Suppressor macrophage treated with lipopolysaccharide for 4 hours (primary cell): ENCODE measurements around the gene AATK.
A peak's percentile ranks its signal among the peaks of the same experiment; 100 is the strongest.

Experiments
- DNase-seq: peaks from one replicate; pipeline ENCODE4 v3.0.0-alpha.2; 2020

Gene AATK

GRCh38 chr17:81166033-81166492 is at the start of gene AATK:
TSS of gene AATK (minus strand) at chr17:81166221. CDS start at chr17:81165992, 229 bp downstream.
- no peak for DNase-seq

GRCh38 chr17:81213978-81214377 is 48.0 kb upstream of the AATK start:
- DNase-seq = no peak

GRCh38 chr17:81212365-81212764 is 46.3 kb upstream of the AATK start:
- DNase-seq = no peak

- DNase-seq = no peak
Measured at GRCh38 chr17:81210868-81211267, 44.8 kb upstream of the AATK start.

GRCh38 chr17:81210466-81210865 is 44.4 kb upstream of the AATK start:
- DNase-seq = no peak

- no peak for DNase-seq
Measured at GRCh38 chr17:81209141-81209540, 43.1 kb upstream of the AATK start.

- DNase-seq = no peak
Measured at GRCh38 chr17:81208651-81209050, 42.6 kb upstream of the AATK start.

GRCh38 chr17:81207610-81208581 is 41.9 kb upstream of the AATK start:
- no peak for DNase-seq

GRCh38 chr17:81206657-81207056 is 40.6 kb upstream of the AATK start:
- no peak for DNase-seq

GRCh38 chr17:81206166-81206565 is 40.1 kb upstream of the AATK start:
- no peak for DNase-seq

GRCh38 chr17:81204578-81204977 is 38.6 kb upstream of the AATK start:
- DNase-seq = no peak

- no peak for DNase-seq
Measured at GRCh38 chr17:81203136-81203535, 37.1 kb upstream of the AATK start.

GRCh38 chr17:81202318-81202717 is 36.3 kb upstream of the AATK start:
- no peak for DNase-seq

GRCh38 chr17:81200695-81201580 is 34.9 kb upstream of the AATK start:
- DNase-seq = peak; percentile 90

- DNase-seq = no peak
Measured at GRCh38 chr17:81200201-81200600, 34.2 kb upstream of the AATK start.

- no peak for DNase-seq
Measured at GRCh38 chr17:81199482-81199830, 33.4 kb upstream of the AATK start.

GRCh38 chr17:81198826-81199481 is 32.9 kb upstream of the AATK start:
- no peak for DNase-seq

- no peak for DNase-seq
Measured at GRCh38 chr17:81197831-81198490, 31.9 kb upstream of the AATK start.

- no peak for DNase-seq
Measured at GRCh38 chr17:81197409-81197795, 31.4 kb upstream of the AATK start.

- DNase-seq = no peak
Measured at GRCh38 chr17:81196505-81197408, 30.7 kb upstream of the AATK start.

- no peak for DNase-seq
Measured at GRCh38 chr17:81195941-81196495, 30.0 kb upstream of the AATK start.
